Kidney (tissue), 14 donors: ENCODE measurements around the gene PPP2R2C. TPM values are rescaled to one million over a fixed set of nuclear protein-coding genes. Genes with fewer than 3 reads are reported as not detected.

Experiments used
- DNase-seq, 5 donors: peaks; one replicate each; pipeline ENCODE4 v3.0.0-alpha.2; 2013 to 2020
- FAIRE-seq: peaks from 2 replicates; lab custom pipeline; 2012; peaks lifted over from hg19 to GRCh38; lab: Jason Lieb, UNC
- H3K27ac ChIP-seq, 2 donors: one replicate each; pipeline ENCODE4 v1.7.0; 2013; ENCODE audit warnings: low read depth in 2 of 2, low read length in 2 of 2, inconsistent platforms in 1 of 2
- H3K27me3 ChIP-seq: one replicate; pipeline ENCODE4 v1.7.1; 2013; ENCODE audit warnings: low read length, inconsistent platforms; ENCODE audit not compliant: control insufficient read depth, insufficient read depth
- H3K36me3 ChIP-seq, 3 donors: one replicate each; pipeline versions ENCODE4 v1.7.0 to v1.7.1; 2013; ENCODE audit warnings: low read length in 3 of 3, control low read depth in 1 of 3, inconsistent platforms in 1 of 3; ENCODE audit not compliant: insufficient read depth in 3 of 3, control insufficient read depth in 2 of 3
- H3K4me1 ChIP-seq, 3 donors: one replicate each; pipeline versions ENCODE4 v1.7.0 to v1.7.1; 2013; ENCODE audit warnings: low read length in 3 of 3, inconsistent platforms in 1 of 3, low read depth in 1 of 3; ENCODE audit not compliant: control insufficient read depth in 2 of 3, insufficient read depth in 2 of 3
- H3K4me3 ChIP-seq, 3 donors: one replicate each; pipeline versions ENCODE4 v1.7.0 to v1.8.1; 2013; ENCODE audit warnings: low read length in 3 of 3, control low read depth in 1 of 3, inconsistent platforms in 1 of 3
- H3K9ac ChIP-seq, 3 donors: one replicate each; pipeline versions ENCODE4 v1.7.0 to v1.7.1; 2013; ENCODE audit warnings: low read length in 3 of 3, control low read depth in 1 of 3, inconsistent platforms in 1 of 3
- H3K9me3 ChIP-seq, 3 donors: one replicate each; pipeline versions ENCODE4 v1.7.0 to v1.7.1; 2013; ENCODE audit warnings: low read length in 3 of 3, control low read depth in 1 of 3, inconsistent platforms in 1 of 3; ENCODE audit not compliant: control insufficient read depth in 2 of 3, insufficient read depth in 1 of 3
- CTCF ChIP-seq: IDR thresholded peaks from 3 replicates; pipeline ENCODE4 v1.5.1; 2012; ENCODE audit warnings: mild to moderate bottlenecking, moderate library complexity, borderline replicate concordance; ENCODE audit not compliant: insufficient read depth; ENCODE audit errors: extremely low read depth
- intact Hi-C: fragments of 100-400 bp; cut with DNase I; formaldehyde crosslinking; loops from one replicate; pipeline ENCODE4 v1.11.1; 2022
- polyA plus RNA-seq: library from polyadenylated mRNA; stranded (reverse); fragments of 350-450 nt; fragmentation: Illumina TruSeq; extraction: RNeasy Lipid Tissue Mini Kit (QIAGEN cat#74804); gene quantifications from one replicate; pipeline ENCODE4 v1.2.3, GENCODE V29; 2014; ENCODE audit warnings: low read depth, low replicate concordance; ENCODE audit not compliant: insufficient read depth
- total RNA-seq: library from RNA; stranded (reverse); fragmentation: NEBNext Ultra II Directional; extraction: Animal tissue kit (Norgen Biotek cat#: 25700); gene quantifications from one replicate; pipeline ENCODE4 v1.2.1, GENCODE V29; 2021
- donor health status: control.
- donor health status: control.
- donor health status: control.
- donor health status: control.
- donor health status: control.
- donor health status: DM: yes; HTN: yes; CAD: no.
- donor health status: Normal renal cell carcinoma (clear cell type).

PPP2R2C gene
- total and polyA plus RNA-seq, 2 donors from 2014 or later: 0.39 to 0.82 TPM

- H3K27ac ChIP-seq: peak overlapping the region in 1 of 2 donors; percentile 28
- H3K27me3 ChIP-seq: no peaks in the 10 kb centered on the region
- no peaks in the 10 kb centered on the region for H3K36me3 ChIP-seq
- H3K4me1 ChIP-seq: peaks cover 0 to 18% (median 6%) of the 10 kb centered on the region in 3 donors
- peak overlapping the region; percentile 19 to 80 (median 30) for H3K4me3 ChIP-seq
- no peak for TF ChIP-seq CTCF
- FAIRE-seq (no peak), DNase-seq (peak in 3 of 5 donors; percentile 41 to 68 (median 63))
- H3K9me3 ChIP-seq: no peaks in the 10 kb centered on the region
- intact Hi-C loops: no loop called here
- peak overlapping the region in 2 of 3 donors; percentile 41 to 49 for H3K9ac ChIP-seq
Measured at GRCh38 chr4:6270636-6271121, 201.7 kb downstream of the PPP2R2C start.

Other genes with a start within 250 kb of the PPP2R2C start
- 31.4 TPM for gene WFS1, start 202.8 kb downstream of the PPP2R2C start, total RNA-seq
- gene WFS1, start 202.8 kb downstream of the PPP2R2C start, polyA plus RNA-seq: 20.8 TPM
- gene MAN2B2, start 102.6 kb upstream of the PPP2R2C start, total RNA-seq: 34.3 TPM
- gene MAN2B2, start 102.6 kb upstream of the PPP2R2C start, polyA plus RNA-seq: 19.9 TPM
- gene MRFAP1, start 168.1 kb upstream of the PPP2R2C start, total RNA-seq: 264 TPM
- gene MRFAP1, start 168.1 kb upstream of the PPP2R2C start, polyA plus RNA-seq: 406 TPM
- gene S100P, start 221.3 kb upstream of the PPP2R2C start, total RNA-seq: not detected
- gene S100P, start 221.3 kb upstream of the PPP2R2C start, polyA plus RNA-seq: not detected
- gene MRFAP1L1, start 237.3 kb upstream of the PPP2R2C start, total RNA-seq: 57.1 TPM
- 69.1 TPM for gene MRFAP1L1, start 237.3 kb upstream of the PPP2R2C start, polyA plus RNA-seq
- 14.2 TPM for gene BLOC1S4, start 243.6 kb upstream of the PPP2R2C start, total RNA-seq
- gene BLOC1S4, start 243.6 kb upstream of the PPP2R2C start, polyA plus RNA-seq: 12.3 TPM